PC-9 (cell line): ENCODE data around the gene ARHGAP26.

Experiments
- EZH2 ChIP-seq: fragments of 200-600 bp; sonication (generic); IDR thresholded peaks from 2 replicates; pipeline ENCODE4 v1.8.0; 2017; ENCODE audit warnings: antibody characterized with exemption, low read depth
- TF ChIP-seq, protein P1 (sequence below): fragments of 200-600 bp; sonication (generic); conservative IDR thresholded peaks from 2 replicates; pipeline ENCODE4 v1.6.1; 2017; ENCODE audit warnings: mixed run types, antibody characterized with exemption, mild to moderate bottlenecking, moderate library complexity

DNA sequence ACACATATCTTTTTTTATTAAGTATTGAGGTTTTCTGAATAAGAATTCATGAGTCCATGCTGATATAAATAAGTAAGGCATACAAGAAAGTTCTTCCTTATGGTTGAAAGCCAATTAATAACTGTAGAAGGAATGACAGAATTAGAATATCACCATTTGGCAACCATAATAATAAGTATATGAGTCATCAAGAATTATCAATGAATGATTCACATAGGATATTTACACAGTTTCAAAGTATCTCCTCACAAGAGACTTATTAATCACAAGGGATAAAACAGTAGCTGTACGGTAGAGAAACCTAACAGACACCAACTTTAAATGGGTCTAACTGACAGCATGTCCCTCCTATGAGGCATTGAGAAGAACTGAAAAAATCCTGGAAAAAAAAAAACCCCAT, 471.7 kb downstream of the ARHGAP26 start:
- TF ChIP-seq, protein P1, sequence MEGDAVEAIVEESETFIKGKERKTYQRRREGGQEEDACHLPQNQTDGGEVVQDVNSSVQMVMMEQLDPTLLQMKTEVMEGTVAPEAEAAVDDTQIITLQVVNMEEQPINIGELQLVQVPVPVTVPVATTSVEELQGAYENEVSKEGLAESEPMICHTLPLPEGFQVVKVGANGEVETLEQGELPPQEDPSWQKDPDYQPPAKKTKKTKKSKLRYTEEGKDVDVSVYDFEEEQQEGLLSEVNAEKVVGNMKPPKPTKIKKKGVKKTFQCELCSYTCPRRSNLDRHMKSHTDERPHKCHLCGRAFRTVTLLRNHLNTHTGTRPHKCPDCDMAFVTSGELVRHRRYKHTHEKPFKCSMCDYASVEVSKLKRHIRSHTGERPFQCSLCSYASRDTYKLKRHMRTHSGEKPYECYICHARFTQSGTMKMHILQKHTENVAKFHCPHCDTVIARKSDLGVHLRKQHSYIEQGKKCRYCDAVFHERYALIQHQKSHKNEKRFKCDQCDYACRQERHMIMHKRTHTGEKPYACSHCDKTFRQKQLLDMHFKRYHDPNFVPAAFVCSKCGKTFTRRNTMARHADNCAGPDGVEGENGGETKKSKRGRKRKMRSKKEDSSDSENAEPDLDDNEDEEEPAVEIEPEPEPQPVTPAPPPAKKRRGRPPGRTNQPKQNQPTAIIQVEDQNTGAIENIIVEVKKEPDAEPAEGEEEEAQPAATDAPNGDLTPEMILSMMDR: no peak
- TF ChIP-seq EZH2: no peak
